SK-N-SH treated with all-trans-retinoic acid at 6 μM for 48 hours (cell line): Measurements from ENCODE around the gene EXOC1.

Experiments used
- ATAC-seq: fragments of 200-7000 bp; cut with Tn5 transposase; 3 replicates; pipeline ENCODE4 v1.9.1; 2020; ENCODE audit warnings: mild to moderate bottlenecking, moderate library complexity
- ARNTL ChIP-seq: fragments of 450-650 bp; formaldehyde crosslinking; IDR thresholded peaks from 2 replicates; pipeline ENCODE4 v1.5.0; 2020; ENCODE audit warnings: low read depth, mild to moderate bottlenecking, moderate library complexity, borderline replicate concordance
- BACH2 ChIP-seq: fragments of 250-450 bp; sonication (Bioruptor Pico); IDR thresholded peaks from 2 replicates; pipeline ENCODE4 v1.9.0; 2021; ENCODE audit warnings: mild to moderate bottlenecking, borderline replicate concordance
- CSDC2 ChIP-seq: fragments of 250-450 bp; sonication (Bioruptor Pico); IDR thresholded peaks from 2 replicates; pipeline ENCODE4 v1.5.0; 2020; ENCODE audit warnings: mild to moderate bottlenecking, moderate library complexity
- GLIS3 ChIP-seq: fragments of 250-450 bp; sonication (Bioruptor Pico); IDR thresholded peaks from 2 replicates; pipeline ENCODE4 v1.5.0; 2020; ENCODE audit warnings: mild to moderate bottlenecking, moderate library complexity
- PPARA ChIP-seq: fragments of 250-450 bp; sonication (Bioruptor Pico); IDR thresholded peaks from 2 replicates; pipeline ENCODE4 v1.5.0; 2020; ENCODE audit warnings: mild to moderate bottlenecking, borderline replicate concordance
- RARB ChIP-seq: fragments of 250-450 bp; sonication (Bioruptor Pico); IDR thresholded peaks from 2 replicates; pipeline ENCODE4 v1.8.0; 2021; ENCODE audit warnings: mild to moderate bottlenecking, moderate library complexity
- SNAI2 ChIP-seq: fragments of 250-450 bp; sonication (Bioruptor Pico); IDR thresholded peaks from 2 replicates; pipeline ENCODE4 v1.5.0; 2020; ENCODE audit warnings: mild to moderate bottlenecking, moderate library complexity
- TCF4 ChIP-seq: fragments of 250-450 bp; sonication (Bioruptor Pico); IDR thresholded peaks from 2 replicates; pipeline ENCODE4 v1.8.0; 2021; ENCODE audit warnings: mild to moderate bottlenecking, moderate library complexity, borderline replicate concordance
- TOX ChIP-seq: fragments of 250-450 bp; sonication (Bioruptor Pico); IDR thresholded peaks from 2 replicates; pipeline ENCODE4 v1.8.0; 2021; ENCODE audit warnings: mild to moderate bottlenecking, moderate library complexity, borderline replicate concordance
- ZC3H10 ChIP-seq: fragments of 250-450 bp; sonication (Bioruptor Pico); IDR thresholded peaks from 2 replicates; pipeline ENCODE4 v1.5.1; 2021; ENCODE audit warnings: mild to moderate bottlenecking, moderate library complexity
- ZFP3 ChIP-seq: fragments of 250-450 bp; sonication (Bioruptor Pico); IDR thresholded peaks from 2 replicates; pipeline ENCODE4 v1.5.0; 2020; ENCODE audit warnings: mild to moderate bottlenecking, moderate library complexity
- ZFP30 ChIP-seq: fragments of 450-650 bp; formaldehyde crosslinking; IDR thresholded peaks from 2 replicates; pipeline ENCODE4 v1.5.0; 2022; ENCODE audit warnings: mild to moderate bottlenecking, moderate library complexity
- ZNF565 ChIP-seq: fragments of 450-650 bp; formaldehyde crosslinking; conservative IDR thresholded peaks from 2 replicates; pipeline ENCODE4 v1.5.0; 2020; ENCODE audit warnings: low read depth, mild to moderate bottlenecking, moderate library complexity
- TF ChIP-seq, protein P1 (sequence below): fragments of 250-450 bp; sonication (Bioruptor Pico); IDR thresholded peaks from 2 replicates; pipeline ENCODE4 v1.8.0; 2021; ENCODE audit warnings: low read depth, mild to moderate bottlenecking, moderate library complexity, borderline replicate concordance
- TF ChIP-seq, protein P2 (sequence below): fragments of 250-450 bp; sonication (Bioruptor Pico); IDR thresholded peaks from 2 replicates; pipeline ENCODE4 v1.5.0; 2020; ENCODE audit warnings: mild to moderate bottlenecking, moderate library complexity
- TF ChIP-seq, protein P3 (sequence below): fragments of 250-450 bp; sonication (Bioruptor Pico); IDR thresholded peaks from 2 replicates; pipeline ENCODE4 v1.8.0; 2020; ENCODE audit warnings: mild to moderate bottlenecking, moderate library complexity, borderline replicate concordance
- TF ChIP-seq, protein P4 (sequence below): fragments of 250-450 bp; sonication (Bioruptor Pico); IDR thresholded peaks from 2 replicates; pipeline ENCODE4 v1.5.1; 2020; ENCODE audit warnings: low read depth, mild to moderate bottlenecking, moderate library complexity

EXOC1 gene

DNA sequence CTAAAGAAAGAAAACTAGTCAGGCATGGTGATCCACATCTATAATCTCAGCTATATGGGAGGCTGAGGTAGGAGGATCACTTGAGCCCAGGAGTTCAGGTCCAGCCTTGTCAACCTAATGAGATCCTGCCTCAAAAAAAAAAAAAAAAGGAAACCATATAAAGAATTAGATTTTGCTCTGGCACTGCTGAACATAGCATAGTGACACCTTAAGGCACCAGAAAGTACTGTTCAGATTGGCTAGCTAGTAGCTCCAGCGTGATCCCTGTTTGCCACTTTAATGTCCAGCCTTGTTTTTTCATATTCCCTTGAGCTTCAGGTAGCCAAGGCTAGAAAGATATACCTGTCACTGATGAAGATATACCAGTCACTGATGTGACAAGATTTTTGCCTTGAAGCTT, 34.1 kb downstream of the EXOC1 start:
- TF ChIP-seq, protein P1, sequence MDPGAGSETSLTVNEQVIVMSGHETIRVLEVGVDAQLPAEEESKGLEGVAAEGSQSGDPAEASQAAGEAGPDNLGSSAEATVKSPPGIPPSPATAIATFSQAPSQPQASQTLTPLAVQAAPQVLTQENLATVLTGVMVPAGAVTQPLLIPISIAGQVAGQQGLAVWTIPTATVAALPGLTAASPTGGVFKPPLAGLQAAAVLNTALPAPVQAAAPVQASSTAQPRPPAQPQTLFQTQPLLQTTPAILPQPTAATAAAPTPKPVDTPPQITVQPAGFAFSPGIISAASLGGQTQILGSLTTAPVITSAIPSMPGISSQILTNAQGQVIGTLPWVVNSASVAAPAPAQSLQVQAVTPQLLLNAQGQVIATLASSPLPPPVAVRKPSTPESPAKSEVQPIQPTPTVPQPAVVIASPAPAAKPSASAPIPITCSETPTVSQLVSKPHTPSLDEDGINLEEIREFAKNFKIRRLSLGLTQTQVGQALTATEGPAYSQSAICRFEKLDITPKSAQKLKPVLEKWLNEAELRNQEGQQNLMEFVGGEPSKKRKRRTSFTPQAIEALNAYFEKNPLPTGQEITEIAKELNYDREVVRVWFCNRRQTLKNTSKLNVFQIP = no peak
- TF ChIP-seq ZFP3 (CRISPR knock-in tag) = no peak
- TF ChIP-seq, protein P2, sequence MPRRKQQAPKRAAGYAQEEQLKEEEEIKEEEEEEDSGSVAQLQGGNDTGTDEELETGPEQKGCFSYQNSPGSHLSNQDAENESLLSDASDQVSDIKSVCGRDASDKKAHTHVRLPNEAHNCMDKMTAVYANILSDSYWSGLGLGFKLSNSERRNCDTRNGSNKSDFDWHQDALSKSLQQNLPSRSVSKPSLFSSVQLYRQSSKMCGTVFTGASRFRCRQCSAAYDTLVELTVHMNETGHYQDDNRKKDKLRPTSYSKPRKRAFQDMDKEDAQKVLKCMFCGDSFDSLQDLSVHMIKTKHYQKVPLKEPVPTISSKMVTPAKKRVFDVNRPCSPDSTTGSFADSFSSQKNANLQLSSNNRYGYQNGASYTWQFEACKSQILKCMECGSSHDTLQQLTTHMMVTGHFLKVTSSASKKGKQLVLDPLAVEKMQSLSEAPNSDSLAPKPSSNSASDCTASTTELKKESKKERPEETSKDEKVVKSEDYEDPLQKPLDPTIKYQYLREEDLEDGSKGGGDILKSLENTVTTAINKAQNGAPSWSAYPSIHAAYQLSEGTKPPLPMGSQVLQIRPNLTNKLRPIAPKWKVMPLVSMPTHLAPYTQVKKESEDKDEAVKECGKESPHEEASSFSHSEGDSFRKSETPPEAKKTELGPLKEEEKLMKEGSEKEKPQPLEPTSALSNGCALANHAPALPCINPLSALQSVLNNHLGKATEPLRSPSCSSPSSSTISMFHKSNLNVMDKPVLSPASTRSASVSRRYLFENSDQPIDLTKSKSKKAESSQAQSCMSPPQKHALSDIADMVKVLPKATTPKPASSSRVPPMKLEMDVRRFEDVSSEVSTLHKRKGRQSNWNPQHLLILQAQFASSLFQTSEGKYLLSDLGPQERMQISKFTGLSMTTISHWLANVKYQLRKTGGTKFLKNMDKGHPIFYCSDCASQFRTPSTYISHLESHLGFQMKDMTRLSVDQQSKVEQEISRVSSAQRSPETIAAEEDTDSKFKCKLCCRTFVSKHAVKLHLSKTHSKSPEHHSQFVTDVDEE (CRISPR knock-in tag) = no peak
- TF ChIP-seq, all 23 proteins: peak for 0
- peak; percentile 38; the same call in 1 of the 3 replicates for ATAC-seq

GRCh38 chr4:55892156-55892555, 38.7 kb downstream of the EXOC1 start:
- TF ChIP-seq, protein P3, sequence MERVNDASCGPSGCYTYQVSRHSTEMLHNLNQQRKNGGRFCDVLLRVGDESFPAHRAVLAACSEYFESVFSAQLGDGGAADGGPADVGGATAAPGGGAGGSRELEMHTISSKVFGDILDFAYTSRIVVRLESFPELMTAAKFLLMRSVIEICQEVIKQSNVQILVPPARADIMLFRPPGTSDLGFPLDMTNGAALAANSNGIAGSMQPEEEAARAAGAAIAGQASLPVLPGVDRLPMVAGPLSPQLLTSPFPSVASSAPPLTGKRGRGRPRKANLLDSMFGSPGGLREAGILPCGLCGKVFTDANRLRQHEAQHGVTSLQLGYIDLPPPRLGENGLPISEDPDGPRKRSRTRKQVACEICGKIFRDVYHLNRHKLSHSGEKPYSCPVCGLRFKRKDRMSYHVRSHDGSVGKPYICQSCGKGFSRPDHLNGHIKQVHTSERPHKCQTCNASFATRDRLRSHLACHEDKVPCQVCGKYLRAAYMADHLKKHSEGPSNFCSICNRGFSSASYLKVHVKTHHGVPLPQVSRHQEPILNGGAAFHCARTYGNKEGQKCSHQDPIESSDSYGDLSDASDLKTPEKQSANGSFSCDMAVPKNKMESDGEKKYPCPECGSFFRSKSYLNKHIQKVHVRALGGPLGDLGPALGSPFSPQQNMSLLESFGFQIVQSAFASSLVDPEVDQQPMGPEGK (CRISPR knock-in tag) = no peak
- TF ChIP-seq CSDC2 (CRISPR knock-in tag) (no peak), ZC3H10 (CRISPR knock-in tag) (no peak), BACH2 (CRISPR knock-in tag) (no peak), ZNF565 (CRISPR knock-in tag) (no peak), ZFP30 (no peak)
- ATAC-seq = no peak

DNA sequence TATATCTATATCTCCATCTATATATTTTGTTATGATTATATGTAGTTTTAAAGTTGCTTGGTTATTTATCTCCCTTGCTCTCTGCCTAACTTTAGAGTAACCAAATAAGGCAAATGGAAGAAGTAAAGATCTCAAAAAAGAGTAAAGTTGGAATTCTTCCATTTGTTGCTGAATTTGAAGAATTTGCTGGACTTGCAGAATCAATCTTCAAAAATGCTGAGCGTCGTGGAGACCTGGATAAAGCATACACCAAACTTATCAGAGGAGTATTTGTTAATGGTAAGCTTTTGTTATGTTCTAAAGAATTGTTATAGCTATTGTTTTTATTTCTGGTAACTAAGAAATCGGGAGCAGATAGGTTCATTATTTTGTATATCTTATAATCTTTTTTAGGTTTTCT, 43.2 kb downstream of the EXOC1 start:
- no peak for ATAC-seq
- no peak for TF ChIP-seq TCF4 (CRISPR knock-in tag)
- no peak for TF ChIP-seq TOX (CRISPR knock-in tag)
- TF ChIP-seq GLIS3 (CRISPR knock-in tag) = no peak
- TF ChIP-seq, protein P4, sequence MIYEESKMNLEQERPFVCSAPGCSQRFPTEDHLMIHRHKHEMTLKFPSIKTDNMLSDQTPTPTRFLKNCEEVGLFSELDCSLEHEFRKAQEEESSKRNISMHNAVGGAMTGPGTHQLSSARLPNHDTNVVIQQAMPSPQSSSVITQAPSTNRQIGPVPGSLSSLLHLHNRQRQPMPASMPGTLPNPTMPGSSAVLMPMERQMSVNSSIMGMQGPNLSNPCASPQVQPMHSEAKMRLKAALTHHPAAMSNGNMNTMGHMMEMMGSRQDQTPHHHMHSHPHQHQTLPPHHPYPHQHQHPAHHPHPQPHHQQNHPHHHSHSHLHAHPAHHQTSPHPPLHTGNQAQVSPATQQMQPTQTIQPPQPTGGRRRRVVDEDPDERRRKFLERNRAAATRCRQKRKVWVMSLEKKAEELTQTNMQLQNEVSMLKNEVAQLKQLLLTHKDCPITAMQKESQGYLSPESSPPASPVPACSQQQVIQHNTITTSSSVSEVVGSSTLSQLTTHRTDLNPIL = no peak
- TF ChIP-seq ARNTL (CRISPR knock-in tag) = no peak
- no peak for TF ChIP-seq ZNF565 (CRISPR knock-in tag)
- TF ChIP-seq ZC3H10 (CRISPR knock-in tag) = no peak
- TF ChIP-seq, protein P1 = no peak
- no peak for TF ChIP-seq RARB (CRISPR knock-in tag)
- TF ChIP-seq CSDC2 (CRISPR knock-in tag) = no peak
- TF ChIP-seq, protein P3 (CRISPR knock-in tag) = no peak
- TF ChIP-seq ZFP3 (CRISPR knock-in tag) = no peak
- TF ChIP-seq BACH2 (CRISPR knock-in tag) = no peak
- no peak for TF ChIP-seq PPARA (CRISPR knock-in tag)

- no peak for ATAC-seq
- TF ChIP-seq, protein P2 (CRISPR knock-in tag) = no peak
- TF ChIP-seq PPARA (CRISPR knock-in tag) (no peak), CSDC2 (CRISPR knock-in tag) (no peak), ZC3H10 (CRISPR knock-in tag) (no peak), SNAI2 (no peak)
Measured at GRCh38 chr4:55902677-55903076, 49.2 kb downstream of the EXOC1 start.
